ENCODE results near the gene SPDYE3. TPM values are rescaled to one million over a fixed set of nuclear protein-coding genes. Genes with fewer than 3 reads are reported as not detected.

SPDYE3 gene
- total and polyA plus RNA-seq, 2 of the 4 experiments (the other 2 are of a cell fraction) = not detected

DNA sequence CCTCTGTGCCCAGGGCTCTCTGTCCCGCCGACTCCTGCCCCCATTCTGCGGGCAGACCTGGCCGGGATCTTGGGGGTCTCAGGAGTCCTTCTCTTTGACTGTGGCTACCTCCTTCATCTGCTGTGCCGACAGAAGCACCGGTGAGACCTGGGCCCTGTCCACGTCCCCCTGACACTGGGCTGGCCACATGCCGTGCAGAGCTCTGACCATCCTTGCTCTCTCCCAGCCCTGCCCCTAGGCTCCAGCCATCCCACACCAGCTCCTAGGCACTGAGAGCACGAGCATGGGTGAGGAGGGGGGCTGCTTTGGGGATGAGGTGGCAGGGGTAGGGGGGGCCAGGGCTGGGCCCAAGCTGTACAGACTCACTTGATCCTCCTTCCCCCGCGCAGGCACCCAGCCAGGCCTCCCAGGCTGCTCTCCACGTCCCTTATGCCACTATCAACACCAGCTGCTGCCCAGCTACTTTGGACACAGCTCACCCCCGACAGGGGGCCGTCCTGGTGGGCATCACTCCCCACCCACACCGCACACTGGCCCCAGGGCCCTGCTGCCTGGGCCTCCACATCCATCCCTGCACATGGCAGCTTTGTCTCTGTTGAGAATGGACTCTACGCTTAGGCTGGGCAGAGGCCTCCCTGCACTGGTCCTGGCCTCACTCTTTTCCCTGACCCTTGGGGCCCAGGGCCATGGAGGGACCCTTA is 45.6 kb downstream of the SPDYE3 start:
- ChIA-PET CTCF (no interaction called here), POLR2A (ENCODE audit: unreplicated experiment) (no interaction called here)
- dilution Hi-C loops (cut with HindIII; ENCODE audit: low sequenced_read_pairs, unreplicated experiment) (no loop called here), in situ Hi-C loops (cut with MboI; ENCODE audit: low sequenced_read_pairs) (no loop called here), intact Hi-C loops (cut with micrococcal nuclease) (no loop called here)
- Histone ChIP-seq H3K4me3 (ENCODE audit: insufficient read depth, low read depth, low read length) (no peak overlapping the region), H2BK120ac (ENCODE audit: low read depth, low read length) (no peak overlapping the region), H4K91ac (ENCODE audit: insufficient read depth, low read depth, low read length) (no peak overlapping the region), H3K23ac (ENCODE audit: low read depth, low read length) (no peak overlapping the region), H4K8ac (ENCODE audit: low read depth in 2 of 2, low read length in 2 of 2) (no peak overlapping the region), H3K56ac (ENCODE audit: extremely low read depth, insufficient read depth, low read length) (no peak overlapping the region), H3K9me1 (ENCODE audit: insufficient read depth, low read length) (no peaks in the 10 kb centered on the region), H3K79me1 (ENCODE audit: low read depth in 1 of 2, low read length in 2 of 2) (peaks cover 4 to 20% of the 10 kb centered on the region in 2 experiments; a peak in 2 of 4 replicates), H3K9ac (ENCODE audit: low read depth, low read length) (no peak overlapping the region), H2BK20ac (ENCODE audit: low read depth, low read length) (no peak overlapping the region), H3K4me1 (ENCODE audit: control insufficient read depth, insufficient read depth, low read length) (no peaks in the 10 kb centered on the region), H2AK5ac (ENCODE audit: low read depth, low read length) (no peak overlapping the region), H3K14ac (replicated peaks; ENCODE audit: low read depth, low read length) (no peak overlapping the region), H4K20me1 (ENCODE audit: insufficient read depth, low read length) (no peaks in the 10 kb centered on the region; the same call in 1 of the 2 replicates), H4K5ac (ENCODE audit: low read depth, low read length) (no peak overlapping the region), H3K9me3 (ENCODE audit: control insufficient read depth, insufficient read depth, low read length) (no peaks in the 10 kb centered on the region), H3K4ac (ENCODE audit: low read depth, low read length) (no peak overlapping the region), H2BK5ac (ENCODE audit: low read depth, low read length, poor library complexity, severe bottlenecking) (no peak overlapping the region), H2BK15ac (ENCODE audit: low read depth, low read length) (no peak overlapping the region), H3K27ac (ENCODE audit: insufficient read depth, low read length) (no peak overlapping the region), H3K36me3 (ENCODE audit: control insufficient read depth, insufficient read depth, low read length) (peaks cover 70% of the 10 kb centered on the region), H2AFZ (replicated peaks; ENCODE audit: low read length, poor library complexity) (no peak overlapping the region), H3K27me3 (ENCODE audit: control insufficient read depth, insufficient read depth, low read length) (no peaks in the 10 kb centered on the region), H3K4me2 (ENCODE audit: low read depth, low read length) (no peak overlapping the region), H3K18ac (ENCODE audit: low read depth, low read length) (no peak overlapping the region), H2AK9ac (replicated peaks; ENCODE audit: low read depth, low read length, poor library complexity) (peak overlapping the region; percentile 37)
- BruUV-seq (replicated peaks) = no TSS peak
- WGBS, 2 experiments (ENCODE audit: extremely low coverage in 2 of 2, insufficient read length in 1 of 2) = 95% methylated on average over 10 of the region's 16 CpGs; no CpG with 5 or more reads in 1 of the 2 experiments
- TF ChIP-seq FOS (IDR thresholded peaks at IDR 0.05; ENCODE audit: low read depth, low read length) (no peak), MAFK (IDR thresholded peaks at IDR 0.05; ENCODE audit: low read depth, low read length) (no peak), RFX5 (IDR thresholded peaks at IDR 0.05; ENCODE audit: low read depth, low read length) (no peak), MXI1 (IDR thresholded peaks at IDR 0.05; ENCODE audit: borderline replicate concordance, low read depth, low read length) (no peak), RAD21 (IDR thresholded peaks at IDR 0.05; ENCODE audit: low read length) (no peak), BHLHE40 (IDR thresholded peaks at IDR 0.05; ENCODE audit: low read depth, low read length) (no peak), SMC3 (IDR thresholded peaks at IDR 0.05; ENCODE audit: low read depth, low read length) (no peak), NFE2L2 (IDR thresholded peaks at IDR 0.05; ENCODE audit: low read depth, low read length) (no peak)
- no peak for ATAC-seq (ENCODE audit: low read depth)
- DNase-seq = no peak
